GM12878 (cell line): Measurements from ENCODE around the gene CIB2. TPM values are rescaled to one million over a fixed set of nuclear protein-coding genes. Genes with fewer than 3 reads are reported as not detected.
A peak's percentile ranks its signal among the peaks of the same experiment; 100 is the strongest.

Source experiments
- ATAC-seq: fragments of 200-7000 bp; cut with Tn5 transposase; 3 replicates; pipeline ENCODE4 v1.9.1; 2020; ENCODE audit warnings: mild to moderate bottlenecking, moderate library complexity
- BruUV-seq: library from RNA; stranded (reverse); fragments of 400-500 nt; replicated peaks from 2 replicates; lab custom pipeline; 2021; lab: Mats Ljungman, UMichigan
- CTCF ChIA-PET: fragments of 300-600 bp; sonication (Branson Sonifier 250); formaldehyde crosslinking; extraction: SDS; loops from one replicate; lab custom pipeline; 2021; ENCODE audit warnings: inconsistent platforms; lab: Yijun Ruan, JAX
- POLR2A ChIA-PET: fragments of 350-600 bp; formaldehyde crosslinking; extraction: SDS; loops from one replicate; lab custom pipeline; 2021; ENCODE audit warnings: inconsistent platforms; lab: Charles Lee
- RAD21 ChIA-PET: fragments of 300-600 bp; sonication (Branson Sonifier 250); formaldehyde crosslinking; loops from one replicate; lab custom pipeline; 2023; ENCODE audit warnings: antibody characterized with exemption; ENCODE audit not compliant: unreplicated experiment; lab: Charles Lee
- SMC1A ChIA-PET: fragments of 300-600 bp; sonication (Branson Sonifier 250); formaldehyde crosslinking; loops from one replicate; lab custom pipeline; 2023; ENCODE audit not compliant: unreplicated experiment, uncharacterized antibody; lab: Charles Lee
- DNase-seq: peaks from one replicate; pipeline ENCODE4 v3.0.0-alpha.2; 2011; ENCODE audit warnings: low read depth, low spot score
- FAIRE-seq: peaks from 3 replicates; lab custom pipeline; 2011; peaks lifted over from hg19 to GRCh38; lab: Jason Lieb, UNC
- H2AFZ ChIP-seq: 2 replicates; pipeline ENCODE4 v1.6.0; 2011; ENCODE audit warnings: low read depth, low read length, control low read depth; ENCODE audit not compliant: control insufficient read depth
- H3K27ac ChIP-seq: 2 replicates; pipeline ENCODE4 v1.5.1; 2011; ENCODE audit warnings: control low read depth; ENCODE audit not compliant: control insufficient read depth, insufficient read depth
- H3K27me3 ChIP-seq, 2 experiments: replicated peaks in 1 of 2; 2 replicates each; pipeline versions ENCODE4 v1.6.0 to v1.6.1; 2011; ENCODE audit warnings: low read length in 1 of 2; ENCODE audit not compliant: control insufficient read depth in 2 of 2, insufficient read depth in 2 of 2
- H3K36me3 ChIP-seq, 2 experiments: 2 replicates each; pipeline ENCODE4 v1.5.1; 2011; ENCODE audit warnings: low read length in 1 of 2; ENCODE audit not compliant: control insufficient read depth in 2 of 2, insufficient read depth in 2 of 2
- H3K4me1 ChIP-seq: 2 replicates; pipeline ENCODE4 v1.6.1; 2011; ENCODE audit warnings: mild to moderate bottlenecking, low read length, moderate library complexity, mixed read lengths; ENCODE audit not compliant: control insufficient read depth, insufficient read depth
- H3K4me2 ChIP-seq: 2 replicates; pipeline ENCODE4 v1.6.0; 2011; ENCODE audit warnings: control low read depth; ENCODE audit not compliant: control insufficient read depth, insufficient read depth
- H3K4me3 ChIP-seq: fragments of 200-600 bp; sonication (generic); 2 replicates; pipeline ENCODE4 v1.5.1; 2016
- H3K79me2 ChIP-seq: 2 replicates; pipeline ENCODE4 v1.6.0; 2011; ENCODE audit warnings: low read length; ENCODE audit not compliant: control insufficient read depth, insufficient read depth
- H3K9ac ChIP-seq: 2 replicates; pipeline ENCODE4 v1.8.0; 2011; ENCODE audit warnings: low read length, control low read depth, mixed read lengths; ENCODE audit not compliant: control insufficient read depth, insufficient read depth
- H3K9me3 ChIP-seq: replicated peaks from 3 replicates; pipeline ENCODE4 v1.5.1; 2011; ENCODE audit warnings: mild to moderate bottlenecking, low read length; ENCODE audit not compliant: control insufficient read depth, insufficient read depth
- H4K20me1 ChIP-seq: 2 replicates; pipeline ENCODE4 v1.6.0; 2011; ENCODE audit not compliant: control insufficient read depth, insufficient read depth
- ASH2L ChIP-seq: fragments of 300-600, 200-600 bp; sonication (generic); IDR thresholded peaks from 2 replicates; pipeline ENCODE4 v1.6.1; 2017; ENCODE audit warnings: low read depth, mild to moderate bottlenecking, borderline replicate concordance
- KAT2A ChIP-seq: conservative IDR thresholded peaks from 2 replicates; pipeline ENCODE4 v1.6.1; 2011; ENCODE audit warnings: low read depth, low read length; ENCODE audit not compliant: control insufficient read depth
- PAX8 ChIP-seq: fragments of 450-650 bp; IDR thresholded peaks from 2 replicates; pipeline ENCODE4 v1.6.1; 2017; ENCODE audit warnings: mild to moderate bottlenecking, moderate library complexity
- RAD21 ChIP-seq: IDR thresholded peaks from 2 replicates; pipeline ENCODE4 v1.6.1; 2011; ENCODE audit warnings: mild to moderate bottlenecking, low read depth, low read length, moderate library complexity; ENCODE audit not compliant: insufficient read depth
- RELA ChIP-seq: fragments of 450-650 bp; IDR thresholded peaks from 2 replicates; pipeline ENCODE4 v1.8.0; 2014; ENCODE audit warnings: borderline replicate concordance; ENCODE audit not compliant: partially characterized antibody
- SIX5 ChIP-seq: IDR thresholded peaks from 2 replicates; pipeline ENCODE4 v1.6.1; 2011; ENCODE audit warnings: mild to moderate bottlenecking, low read depth, low read length, moderate library complexity; ENCODE audit not compliant: severe bottlenecking
- TCF7 ChIP-seq: IDR thresholded peaks from 2 replicates; pipeline ENCODE4 v1.6.1; 2014; ENCODE audit warnings: antibody characterized with exemption, borderline replicate concordance
- WGBS: methylation state at CpG from one replicate; pipeline ENCODE4 v1.1.6; 2016; ENCODE audit warnings: low lambda C conversion rate; ENCODE audit not compliant: insufficient replicate concordance, insufficient coverage; ENCODE audit errors: missing lambda C conversion rate; 5-methylcytosine and 5-hydroxymethylcytosine counted together
- in situ Hi-C: fragments of 300-500 bp; cut with MboI; formaldehyde crosslinking; loops from 9 replicates; pipeline ENCODE4 v1.14.3; 2018; ENCODE audit warnings: mixed read lengths
- intact Hi-C: fragments of 100-400 bp; cut with micrococcal nuclease; formaldehyde crosslinking; loops from one replicate; pipeline ENCODE4 v1.14.2; 2022; ENCODE audit not compliant: unreplicated experiment
- polyA plus RNA-seq, 11 experiments: library from polyadenylated mRNA; depleted of rRNA in 4 of 11; unstranded in 6 of 11; stranded (reverse) in 5 of 11; fragments of >200 nt; fragmentation: Nextera tagmentation in 4 of 11; fragmentation: Illumina TruSeq in 1 of 11; extraction: Ambion mirVana in 4 of 11; extraction: Trizol in 1 of 11; gene quantifications; 1 replicate in 1 of 11; 2 replicates in 10 of 11; pipeline versions ENCODE4 v1.2.1 to v1.2.3, GENCODE V29; 2011 to 2016; ENCODE audit warnings: inconsistent platforms in 2 of 11, missing spikeins in 2 of 11, low read depth in 1 of 11
- total RNA-seq, 4 experiments: library from RNA; depleted of rRNA in 3 of 4; stranded (reverse); fragments of >200 nt in 3 of 4; fragmentation: Illumina TruSeq in 1 of 4; extraction: Trizol in 1 of 4; gene quantifications; 2 replicates each; pipeline versions ENCODE4 v1.2.1 to v1.2.3, GENCODE V29; 2013 to 2021
- TF ChIP-seq, protein P1 (sequence below): fragments of 450-650 bp; IDR thresholded peaks from 2 replicates; pipeline ENCODE4 v1.6.1; 2018; ENCODE audit warnings: mild to moderate bottlenecking, low read depth, moderate library complexity; ENCODE audit not compliant: partially characterized antibody

The CIB2 gene
- total and polyA plus RNA-seq, 10 of the 15 experiments (the other 5 are each of a cell fraction or from before 2014, with no cell fraction given) = 0.56 to 12.1 (median 7.1) TPM

DNA sequence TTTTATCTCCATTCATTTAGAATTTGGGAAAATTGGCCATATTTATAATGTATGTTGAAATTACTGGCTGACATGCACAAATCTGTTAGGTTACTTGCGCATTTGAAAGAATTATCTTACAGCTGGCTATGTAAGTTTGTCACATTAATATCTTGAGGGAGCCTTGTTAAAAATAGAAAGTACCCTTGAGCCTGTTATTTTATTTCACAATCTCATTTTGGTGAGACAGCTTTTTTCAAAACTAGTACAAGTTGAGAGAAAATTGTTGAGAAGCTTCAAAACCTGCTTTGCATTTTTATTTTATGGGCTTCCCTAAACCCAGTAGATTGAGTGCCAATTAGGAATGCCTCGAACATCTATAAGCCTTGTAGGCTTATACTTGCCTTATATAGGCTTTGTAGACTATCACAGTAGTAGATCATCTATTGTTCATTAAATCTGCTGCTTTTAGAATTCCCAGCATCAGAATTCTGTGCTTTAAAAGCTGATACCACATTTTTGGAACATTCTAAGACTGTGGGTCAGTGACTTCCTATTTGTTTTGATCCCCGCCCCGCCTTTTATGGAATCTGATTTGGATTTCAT, 24.2 kb upstream of the CIB2 start (continued):
- TF ChIP-seq KAT2A (no peak), RAD21 (no peak), PAX8 (no peak), SIX5 (no peak)
- TF ChIP-seq, all 136 proteins: peak for 0

- H2AFZ ChIP-seq = no peak overlapping the region
- ATAC-seq = peak; percentile 17; the same call in 2 of the 3 replicates
- SMC1A ChIA-PET = interaction anchor here (0.7 to 7.0 kb wide), 10 partner anchors 11 to 283 kb away, joined by 3 to 59 read pairs (median 6); partner anchors contain the start of genes IREB2 and SKIC8
- H3K79me2 ChIP-seq = peaks cover 54% of the 10 kb centered on the region
- no peak for FAIRE-seq
- BruUV-seq = no TSS peak
- RAD21 ChIA-PET = interaction anchor here (0.8 to 3.1 kb wide), 5 partner anchors 12 to 40 kb away, joined by 4 to 18 read pairs (median 6); no protein-coding TSS in a partner anchor
- WGBS = 96% methylated on average over 3 of the region's 3 CpGs
- H3K4me1 ChIP-seq = peaks cover 6% of the 10 kb centered on the region
- in situ Hi-C loops = loop anchor here (25.0 kb wide), 1 partner anchor 832 kb away; no protein-coding TSS in a partner anchor
- H3K36me3 ChIP-seq = peaks cover 2 to 24% of the 10 kb centered on the region in 2 experiments
- no peaks in the 10 kb centered on the region for H3K27me3 ChIP-seq
- CTCF ChIA-PET = interaction anchor here (1.0 to 3.1 kb wide), 5 partner anchors 17 to 41 kb away, joined by 3 to 14 read pairs (median 5); partner anchors contain the start of gene CIB2
- peak overlapping the region; percentile 4; the same call in 1 of the 2 replicates for H3K4me2 ChIP-seq
- H3K9ac ChIP-seq = no peak overlapping the region
- no peak overlapping the region for H3K4me3 ChIP-seq
- no peak overlapping the region for H3K27ac ChIP-seq
- H4K20me1 ChIP-seq = no peaks in the 10 kb centered on the region
- POLR2A ChIA-PET = interaction anchor here (1.0 to 3.1 kb wide), 6 partner anchors 12 to 24 kb away, joined by 3 to 19 read pairs (median 9); partner anchors contain the start of gene CIB2
- intact Hi-C loops = no loop called here
- DNase-seq = no peak
- no peak for TF ChIP-seq RELA
- TF ChIP-seq, protein P1, sequence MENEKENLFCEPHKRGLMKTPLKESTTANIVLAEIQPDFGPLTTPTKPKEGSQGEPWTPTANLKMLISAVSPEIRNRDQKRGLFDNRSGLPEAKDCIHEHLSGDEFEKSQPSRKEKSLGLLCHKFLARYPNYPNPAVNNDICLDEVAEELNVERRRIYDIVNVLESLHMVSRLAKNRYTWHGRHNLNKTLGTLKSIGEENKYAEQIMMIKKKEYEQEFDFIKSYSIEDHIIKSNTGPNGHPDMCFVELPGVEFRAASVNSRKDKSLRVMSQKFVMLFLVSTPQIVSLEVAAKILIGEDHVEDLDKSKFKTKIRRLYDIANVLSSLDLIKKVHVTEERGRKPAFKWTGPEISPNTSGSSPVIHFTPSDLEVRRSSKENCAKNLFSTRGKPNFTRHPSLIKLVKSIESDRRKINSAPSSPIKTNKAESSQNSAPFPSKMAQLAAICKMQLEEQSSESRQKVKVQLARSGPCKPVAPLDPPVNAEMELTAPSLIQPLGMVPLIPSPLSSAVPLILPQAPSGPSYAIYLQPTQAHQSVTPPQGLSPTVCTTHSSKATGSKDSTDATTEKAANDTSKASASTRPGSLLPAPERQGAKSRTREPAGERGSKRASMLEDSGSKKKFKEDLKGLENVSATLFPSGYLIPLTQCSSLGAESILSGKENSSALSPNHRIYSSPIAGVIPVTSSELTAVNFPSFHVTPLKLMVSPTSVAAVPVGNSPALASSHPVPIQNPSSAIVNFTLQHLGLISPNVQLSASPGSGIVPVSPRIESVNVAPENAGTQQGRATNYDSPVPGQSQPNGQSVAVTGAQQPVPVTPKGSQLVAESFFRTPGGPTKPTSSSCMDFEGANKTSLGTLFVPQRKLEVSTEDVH = no peak
- no peak for TF ChIP-seq TCF7
- no peak for TF ChIP-seq ASH2L
- TF ChIP-seq, all 136 proteins: peak for 0
- H3K9me3 ChIP-seq = no peaks in the 10 kb centered on the region
Measured at GRCh38 chr15:78154955-78155354, 23.7 kb upstream of the CIB2 start.
